ENCODE results near the gene RRAGA. TPM values are rescaled to one million over a fixed set of nuclear protein-coding genes. Genes with fewer than 3 reads are reported as not detected.

RRAGA gene
- total and polyA plus RNA-seq, 9 of the 15 experiments (the other 6 are each of a cell fraction or from before 2014, with no cell fraction given): 6.0 to 44.7 (median 18.8) TPM

GRCh38 chr9:19028835-19029451, 20.3 kb upstream of the RRAGA start:
- 0% methylated on average over 8 of the region's 8 CpGs for WGBS (ENCODE audit: insufficient coverage, low coverage, missing lambda C conversion rate)
- Histone ChIP-seq H2AFZ (ENCODE audit: low read depth, low read length) (no peak overlapping the region), H3K4me3 (no peak overlapping the region), H3K9me3 (replicated peaks; ENCODE audit: control insufficient read depth, insufficient read depth, low read depth, low read length) (no peaks in the 10 kb centered on the region), H3K9ac (ENCODE audit: insufficient read depth in 1 of 2, low read depth in 2 of 2, low read length in 2 of 2) (no peak overlapping the region), H3K4me1 (replicated peaks in 1 of 2; ENCODE audit: control insufficient read depth in 2 of 2, insufficient read depth in 2 of 2, low read length in 2 of 2) (peaks cover 0 to 7% of the 10 kb centered on the region in 2 experiments; a peak in 2 of 5 replicates), H3K4me2 (ENCODE audit: insufficient read depth, low read length) (no peak overlapping the region), H3K36me3 (ENCODE audit: control insufficient read depth, insufficient read depth, low read length) (no peaks in the 10 kb centered on the region), H4K20me1 (replicated peaks; ENCODE audit: control insufficient read depth, insufficient read depth, low read length) (no peaks in the 10 kb centered on the region), H3K79me2 (ENCODE audit: control insufficient read depth, insufficient read depth, low read length) (no peaks in the 10 kb centered on the region), H3K9me1 (ENCODE audit: control insufficient read depth, insufficient read depth, low read length) (no peaks in the 10 kb centered on the region), H3K27ac (ENCODE audit: extremely low read depth, low read depth, low read length) (no peak overlapping the region), H3K27me3 (ENCODE audit: control insufficient read depth in 2 of 2, insufficient read depth in 2 of 2, low read length in 2 of 2) (peaks cover 0 to 14% of the 10 kb centered on the region in 2 experiments; a peak in 2 of 5 replicates)
- intact Hi-C loops (cut with micrococcal nuclease): loop anchor here (5.0 kb wide), 2 partner anchors 772 to 1217 kb away; no protein-coding TSS in a partner anchor
- no TSS peak for BruUV-seq (replicated peaks)
- CTCF ChIA-PET (ENCODE audit: low intra/inter-chr PET ratio): no interaction called here
- in situ Hi-C loops (cut with MboI): loop anchor here (10.0 kb wide), 2 partner anchors 774 to 1224 kb away; no protein-coding TSS in a partner anchor
- POLR2A ChIA-PET: no interaction called here
- FAIRE-seq (peak; percentile 91), ATAC-seq (peak; percentile 86), DNase-seq (ENCODE audit: extremely low read depth in 1 of 4, low spot score in 3 of 4) (peak; percentile 54 to 68 (median 58))
- peak; percentile 48 for TF ChIP-seq SMC3 (conservative IDR thresholded peaks at IDR 0.05; ENCODE audit: insufficient read depth, low read depth, low read length)
- TF ChIP-seq NCOA4 (IDR thresholded peaks at IDR 0.05; ENCODE audit: partially characterized antibody): no peak
- TF ChIP-seq RAD21 (CRISPR knock-in tag; conservative IDR thresholded peaks at IDR 0.05 in 1 of 2, IDR thresholded peaks at IDR 0.05 in 1 of 2): peak; percentile 56 to 65
- TF ChIP-seq ZNF75A (CRISPR knock-in tag; IDR thresholded peaks at IDR 0.05): no peak
- TF ChIP-seq BACH1 (tag; IDR thresholded peaks at IDR 0.05): no peak
- TF ChIP-seq SUPT5H (IDR thresholded peaks at IDR 0.05): no peak
- TF ChIP-seq ZNF431 (CRISPR knock-in tag; IDR thresholded peaks at IDR 0.05): no peak
- TF ChIP-seq HCFC1 (IDR thresholded peaks at IDR 0.05; ENCODE audit: low read depth, low read length): no peak
- TF ChIP-seq REST (IDR thresholded peaks at IDR 0.05; ENCODE audit: borderline replicate concordance): peak; percentile 25; the same call in 1 of the 2 replicates
- TF ChIP-seq REST (CRISPR knock-in tag; IDR thresholded peaks at IDR 0.05; ENCODE audit: low read depth): no peak
- TF ChIP-seq, protein P1, sequence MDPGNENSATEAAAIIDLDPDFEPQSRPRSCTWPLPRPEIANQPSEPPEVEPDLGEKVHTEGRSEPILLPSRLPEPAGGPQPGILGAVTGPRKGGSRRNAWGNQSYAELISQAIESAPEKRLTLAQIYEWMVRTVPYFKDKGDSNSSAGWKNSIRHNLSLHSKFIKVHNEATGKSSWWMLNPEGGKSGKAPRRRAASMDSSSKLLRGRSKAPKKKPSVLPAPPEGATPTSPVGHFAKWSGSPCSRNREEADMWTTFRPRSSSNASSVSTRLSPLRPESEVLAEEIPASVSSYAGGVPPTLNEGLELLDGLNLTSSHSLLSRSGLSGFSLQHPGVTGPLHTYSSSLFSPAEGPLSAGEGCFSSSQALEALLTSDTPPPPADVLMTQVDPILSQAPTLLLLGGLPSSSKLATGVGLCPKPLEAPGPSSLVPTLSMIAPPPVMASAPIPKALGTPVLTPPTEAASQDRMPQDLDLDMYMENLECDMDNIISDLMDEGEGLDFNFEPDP (CRISPR knock-in tag; IDR thresholded peaks at IDR 0.05): no peak
- TF ChIP-seq ZNF76 (CRISPR knock-in tag; IDR thresholded peaks at IDR 0.05; ENCODE audit: borderline replicate concordance): no peak
- TF ChIP-seq CC2D1A (IDR thresholded peaks at IDR 0.05): no peak
- no peak for TF ChIP-seq SMARCA4 (IDR thresholded peaks at IDR 0.05)
- no peak for TF ChIP-seq SRSF7 (optimal IDR thresholded peaks at IDR 0.05; ENCODE audit: low read depth, low read length)
